ENCODE measurements around the gene PRKACB.

PRKACB gene

DNA sequence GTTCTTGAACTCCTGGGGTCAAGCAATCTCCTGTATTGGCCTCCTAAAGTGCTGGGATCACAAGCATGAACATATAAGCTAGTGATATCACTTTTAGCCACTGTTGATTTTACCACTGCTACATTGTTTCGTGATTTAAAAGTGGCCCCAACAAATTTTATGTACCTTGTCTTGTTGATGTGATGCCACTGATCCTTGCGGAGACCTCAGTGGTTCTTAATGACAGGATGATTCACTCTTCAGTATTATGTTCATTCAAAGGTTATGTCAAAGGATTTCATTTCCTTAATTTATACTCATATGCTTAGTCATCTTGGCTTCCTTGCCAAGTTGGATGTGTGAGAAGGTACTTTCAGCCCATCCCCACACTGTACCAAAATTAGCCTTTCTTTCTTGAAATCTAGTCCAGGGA, 12.1 kb downstream of the PRKACB start:
- peak; percentile 92 for DNase-seq (ENCODE audit: low read depth)

GRCh38 chr1:84159533-84160240, 15.6 kb downstream of the PRKACB start:
- no peak for DNase-seq (ENCODE audit: low read depth)

GRCh38 chr1:84162295-84162694, 18.2 kb downstream of the PRKACB start:
- DNase-seq (ENCODE audit: low read depth), result no peak

GRCh38 chr1:84163123-84163931, 19.3 kb downstream of the PRKACB start:
- DNase-seq (ENCODE audit: low read depth), result no peak

GRCh38 chr1:84164161-84164560, 20.1 kb downstream of the PRKACB start:
- DNase-seq (ENCODE audit: low read depth), result no peak

DNA sequence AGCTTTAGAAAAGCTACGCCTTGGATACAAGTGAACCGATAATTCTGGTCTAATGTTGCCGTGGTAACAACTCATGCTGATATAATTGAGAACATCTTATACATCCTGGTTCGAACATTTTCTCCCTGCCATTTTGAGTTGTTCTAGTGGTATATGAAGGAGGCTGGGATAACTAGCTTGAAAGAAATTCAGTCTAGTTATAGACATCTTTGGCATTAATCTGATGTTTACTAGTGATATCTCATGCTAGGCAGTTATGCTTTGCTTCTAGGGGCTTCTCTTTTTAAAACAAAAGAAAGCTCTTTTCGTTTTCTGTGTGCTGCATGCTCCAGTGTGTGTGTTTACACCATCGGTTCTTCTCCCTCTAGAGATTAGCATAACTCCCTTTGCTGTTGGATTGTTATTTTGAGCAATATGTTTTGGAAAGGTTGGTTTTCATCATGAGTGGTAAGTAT, 20.5 kb downstream of the PRKACB start:
- no peak for DNase-seq (ENCODE audit: low read depth)

DNA sequence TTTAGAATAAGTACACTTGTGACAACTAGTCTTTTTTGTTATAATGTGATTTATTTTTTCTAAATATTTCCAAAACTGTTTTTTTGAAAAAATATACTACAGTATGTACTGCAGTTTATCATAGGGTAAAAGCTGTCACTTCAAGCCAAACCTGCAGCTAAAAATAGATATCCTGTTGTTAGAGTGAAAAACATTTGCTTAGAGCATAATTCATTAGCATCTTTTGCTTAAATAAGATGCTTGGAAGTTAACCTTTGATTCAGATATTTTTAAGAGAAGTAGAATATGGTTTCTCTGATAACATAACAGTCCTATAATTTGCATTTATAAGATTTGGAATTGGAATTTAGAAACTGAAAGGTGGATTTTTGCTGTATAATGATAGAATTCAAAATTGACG, 21.5 kb downstream of the PRKACB start:
- no peak for DNase-seq (ENCODE audit: low read depth)

GRCh38 chr1:84166797-84167196, 22.7 kb downstream of the PRKACB start:
- no peak for DNase-seq (ENCODE audit: low read depth)

- no peak for DNase-seq (ENCODE audit: low read depth)
These were observed 24.7 kb downstream of the PRKACB start for GRCh38 chr1:84168783-84169182.

DNA sequence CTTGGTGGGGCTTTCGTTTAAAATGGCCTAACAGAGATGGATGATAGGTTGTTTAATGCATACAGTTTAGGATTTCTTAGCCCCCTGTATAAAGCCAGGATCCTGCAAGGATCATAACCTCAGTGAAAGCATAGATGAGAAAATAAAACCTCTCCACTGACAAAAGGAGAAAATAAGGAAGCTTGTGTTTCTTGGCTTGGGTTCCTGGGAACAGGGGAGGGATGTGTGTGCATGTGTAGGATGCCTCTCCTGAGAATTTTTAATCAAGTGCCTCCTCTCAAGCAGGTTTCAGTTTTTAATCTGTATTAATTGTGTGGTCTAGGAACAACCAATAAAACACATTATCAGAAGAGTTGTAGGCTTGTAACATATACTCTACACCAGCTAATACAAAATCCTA, 26.1 kb downstream of the PRKACB start:
- no peak for DNase-seq (ENCODE audit: low read depth)

GRCh38 chr1:84171481-84171880, 27.4 kb downstream of the PRKACB start:
- DNase-seq (ENCODE audit: low read depth), result no peak

DNA sequence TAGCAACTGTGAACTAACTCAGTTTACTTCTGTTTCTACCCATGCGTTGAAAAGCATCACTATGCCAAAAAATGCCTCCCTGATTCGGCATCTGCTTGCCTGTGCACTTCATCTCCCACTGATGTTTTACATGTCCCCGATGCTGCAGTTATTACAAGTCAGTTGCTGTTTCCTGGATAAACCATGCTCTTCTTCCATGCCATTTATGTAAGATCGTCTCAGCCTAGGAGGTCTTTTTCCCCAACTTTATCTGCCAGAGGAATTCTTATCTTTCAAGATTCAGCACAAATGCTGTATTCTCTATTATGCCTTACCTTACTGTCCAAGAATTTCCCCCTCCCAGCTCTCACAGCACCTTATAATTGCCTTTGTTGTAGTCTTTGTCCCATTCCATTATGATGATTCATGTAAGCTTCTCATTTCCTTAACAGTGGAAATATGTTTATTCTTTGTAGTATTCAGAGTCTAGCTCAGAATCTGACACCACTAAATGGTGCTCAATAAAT, 30.0 kb downstream of the PRKACB start:
- DNase-seq (ENCODE audit: low read depth), result peak; percentile 86

DNA sequence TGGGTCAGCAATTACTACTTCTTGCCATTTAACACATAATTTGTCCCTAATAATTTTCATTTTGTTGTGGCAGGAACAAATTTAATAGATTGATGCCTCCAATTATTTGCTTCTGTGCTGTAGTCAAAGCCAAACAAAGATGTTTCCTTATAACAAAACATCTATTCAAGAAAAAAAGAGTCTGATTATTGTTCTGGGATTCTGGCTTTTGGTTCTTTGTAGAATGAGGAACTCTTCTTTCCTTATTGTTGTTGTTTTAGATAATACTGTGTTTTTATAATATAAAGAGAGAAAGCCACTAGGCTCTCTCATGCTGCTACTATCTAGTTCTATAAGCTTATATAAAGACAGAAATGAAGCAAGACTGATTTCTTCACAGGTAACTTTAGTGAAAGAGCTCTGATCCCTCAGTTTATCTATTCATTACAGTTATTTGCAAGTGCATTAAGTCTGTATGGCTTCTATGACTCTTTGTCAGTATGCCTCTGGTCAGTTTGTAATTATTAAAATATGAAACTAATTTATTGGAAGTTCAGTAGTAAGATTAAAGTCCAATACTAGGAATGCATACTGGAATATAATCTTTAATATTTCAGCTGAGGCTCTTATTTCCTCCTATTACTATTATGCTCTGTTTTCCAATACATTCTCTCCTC, 37.4 kb downstream of the PRKACB start:
- no peak for DNase-seq (ENCODE audit: low read depth)

DNA sequence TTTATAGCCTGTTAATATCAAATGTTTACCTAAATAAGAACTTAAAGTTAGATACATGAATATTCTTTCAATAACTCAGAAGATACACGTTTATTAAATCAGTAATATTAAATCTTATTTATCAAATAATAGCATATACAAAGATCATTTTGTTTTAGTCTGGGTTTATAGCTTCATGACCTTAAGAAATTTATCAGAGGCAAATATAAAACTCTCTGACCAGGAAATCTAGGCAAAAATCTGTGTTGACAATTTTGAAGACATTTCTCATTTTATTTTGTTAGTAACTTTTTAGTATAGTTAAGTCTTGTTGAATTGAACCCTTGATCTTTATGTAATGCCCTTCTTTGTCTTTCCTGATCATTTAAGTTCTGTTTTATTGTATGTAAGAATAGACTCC, 46.4 kb downstream of the PRKACB start:
- no peak for DNase-seq (ENCODE audit: low read depth)

DNA sequence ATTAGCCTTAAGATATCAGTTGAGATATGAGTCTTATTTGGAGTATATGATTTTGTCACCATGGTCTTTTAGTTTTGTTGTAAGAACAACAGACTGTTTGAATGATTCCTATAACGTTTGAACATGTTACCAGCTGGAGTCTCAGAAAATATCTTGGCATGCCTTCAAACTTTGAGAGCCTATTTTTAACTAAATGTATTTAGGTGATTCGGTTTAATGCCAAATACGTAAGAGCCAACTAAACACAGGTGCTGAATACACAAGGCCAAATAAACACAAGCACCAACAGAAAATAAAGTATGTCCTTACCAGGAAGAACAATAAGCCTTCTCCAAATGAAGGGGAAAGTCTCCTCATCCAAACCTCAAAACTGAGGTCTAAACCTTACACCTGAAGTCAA, 48.6 kb downstream of the PRKACB start:
- no peak for DNase-seq (ENCODE audit: low read depth)

- no peak for DNase-seq (ENCODE audit: low read depth)
These were observed 54.8 kb downstream of the PRKACB start for GRCh38 chr1:84198832-84199231.

- DNase-seq (ENCODE audit: low read depth), result no peak
These were observed 55.2 kb downstream of the PRKACB start for GRCh38 chr1:84199257-84199656.

GRCh38 chr1:84202126-84202525, 58.1 kb downstream of the PRKACB start:
- DNase-seq (ENCODE audit: low read depth), result no peak

GRCh38 chr1:84206375-84206774, 62.3 kb downstream of the PRKACB start:
- no peak for DNase-seq (ENCODE audit: low read depth)

GRCh38 chr1:84208935-84209334, 64.9 kb downstream of the PRKACB start:
- DNase-seq (ENCODE audit: low read depth), result peak; percentile 3

- DNase-seq (ENCODE audit: low read depth), result no peak
These were observed 70.3 kb downstream of the PRKACB start for GRCh38 chr1:84214115-84214956.

DNA sequence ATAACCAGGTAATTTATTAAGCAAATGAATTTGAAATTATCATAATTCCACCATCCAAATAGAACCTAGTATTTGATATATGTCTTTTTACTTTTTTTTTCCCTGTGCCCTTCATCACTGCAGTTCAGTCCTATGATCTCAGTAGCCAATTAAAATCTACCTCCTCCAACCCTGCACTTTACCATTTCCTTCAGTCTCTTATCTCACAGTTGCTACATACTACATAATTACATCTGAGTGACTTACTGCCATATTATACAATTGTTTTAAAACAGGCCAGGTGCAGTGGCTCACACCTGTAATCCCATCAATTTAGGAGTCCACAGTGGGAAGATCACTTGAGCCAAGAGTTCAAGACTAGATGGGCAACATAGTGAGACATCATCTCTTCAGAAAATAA, 73.2 kb downstream of the PRKACB start:
- DNase-seq (ENCODE audit: low read depth), result no peak

Data from ELR (cell line).